Activated naive CD8-positive, alpha-beta T cell treated with anti-CD3 and anti-CD28 coated beads, Interleukin-2, amount 50 U/mL, for 16 hours (primary cell): Measurements from ENCODE around the gene CDK4.

Experiments
- DNase-seq: peaks from one replicate; pipeline ENCODE4 v3.0.0-alpha.2; 2020; ENCODE audit warnings: low read depth, low spot score

CDK4 gene

GRCh38 chr12:57756406-57757341 is 4.6 kb upstream of the CDK4 start:
- DNase-seq = peak; percentile 55

GRCh38 chr12:57755454-57756372 is 3.6 kb upstream of the CDK4 start:
- DNase-seq = no peak

- no peak for DNase-seq
These were observed 3.0 kb upstream of the CDK4 start for GRCh38 chr12:57755194-57755453.

GRCh38 chr12:57754411-57755193 is 2.5 kb upstream of the CDK4 start, which contains the start of gene MARCHF9:
Gene MARCHF9 (plus strand): TSS chr12:57755103. CDS start chr12:57755529, 426 bp downstream.
- DNase-seq = peak; percentile 59

- DNase-seq = no peak
These were observed 1.7 kb upstream of the CDK4 start for GRCh38 chr12:57753756-57754337.

- DNase-seq = no peak
These were observed 524 bp upstream of the CDK4 start for GRCh38 chr12:57752668-57753000.

- DNase-seq = no peak
These were observed 700 bp downstream of the CDK4 start for GRCh38 chr12:57751432-57751787.

- no peak for DNase-seq
These were observed 1.3 kb downstream of the CDK4 start for GRCh38 chr12:57750561-57751431.

- DNase-seq = no peak
These were observed 3.0 kb downstream of the CDK4 start for GRCh38 chr12:57749061-57749460.

- DNase-seq = no peak
These were observed 6.1 kb downstream of the CDK4 start for GRCh38 chr12:57746025-57746424.

GRCh38 chr12:57745485-57745881 is 6.6 kb downstream of the CDK4 start:
- DNase-seq = no peak

GRCh38 chr12:57744777-57745484 is 7.2 kb downstream of the CDK4 start, which contains the start of gene TSPAN31:
Gene TSPAN31 (plus strand): TSS chr12:57745039. CDS start chr12:57745155, 116 bp downstream.
- peak; percentile 91 for DNase-seq

- peak; percentile 47 for DNase-seq
These were observed 7.8 kb downstream of the CDK4 start for GRCh38 chr12:57744194-57744776.

GRCh38 chr12:57743769-57744168 is 8.3 kb downstream of the CDK4 start:
- no peak for DNase-seq

- DNase-seq = peak; percentile 53
These were observed 10.0 kb downstream of the CDK4 start for GRCh38 chr12:57741844-57742738.

GRCh38 chr12:57741413-57741789 is 10.7 kb downstream of the CDK4 start:
- no peak for DNase-seq

- peak; percentile 31 for DNase-seq
These were observed 11.3 kb downstream of the CDK4 start for GRCh38 chr12:57740656-57741412.
